GM12878 (cell line): ENCODE data around the gene RREB1. TPM values are rescaled to one million over a fixed set of nuclear protein-coding genes. Genes with fewer than 3 reads are reported as not detected.

Experiments
- BCL3 ChIP-seq: IDR thresholded peaks from 2 replicates; pipeline ENCODE4 v1.6.1; 2011; ENCODE audit warnings: borderline replicate concordance, low read depth, mild to moderate bottlenecking, moderate library complexity, low read length; ENCODE audit not compliant: insufficient read depth, poor library complexity, severe bottlenecking
- CEBPZ ChIP-seq: fragments of 150-350 bp; IDR thresholded peaks from 2 replicates; pipeline ENCODE4 v1.6.1; 2016; ENCODE audit warnings: low read depth, low read length
- DPF2 ChIP-seq: fragments of 450-650 bp; IDR thresholded peaks from 2 replicates; pipeline ENCODE4 v1.6.1; 2017; ENCODE audit warnings: mild to moderate bottlenecking
- EED ChIP-seq: sonication (generic); IDR thresholded peaks from 2 replicates; pipeline ENCODE4 v1.6.1; 2016; ENCODE audit warnings: antibody characterized with exemption, low read depth
- HDGF ChIP-seq: fragments of 450-650 bp; IDR thresholded peaks from 2 replicates; pipeline ENCODE4 v1.6.1; 2016; ENCODE audit warnings: antibody characterized with exemption
- IKZF1 ChIP-seq: fragments of 450-650 bp; conservative IDR thresholded peaks from 2 replicates; pipeline ENCODE4 v1.6.1; 2017; ENCODE audit warnings: antibody characterized with exemption, mild to moderate bottlenecking
- JUND ChIP-seq: IDR thresholded peaks from 2 replicates; pipeline ENCODE4 v1.6.1; 2012; ENCODE audit warnings: low read depth, mild to moderate bottlenecking, low read length, improper control_type of control experiment, moderate library complexity
- LARP7 ChIP-seq: fragments of 450-650 bp; IDR thresholded peaks from 2 replicates; pipeline ENCODE4 v1.6.1; 2017; ENCODE audit warnings: mild to moderate bottlenecking
- MAX ChIP-seq: IDR thresholded peaks from 2 replicates; pipeline ENCODE4 v1.6.1; 2012; ENCODE audit warnings: low read depth, low read length, improper control_type of control experiment
- MEF2B ChIP-seq: fragments of 450-650 bp; IDR thresholded peaks from 2 replicates; pipeline ENCODE4 v1.6.1; 2018; ENCODE audit warnings: mild to moderate bottlenecking, moderate library complexity; ENCODE audit not compliant: partially characterized antibody, poor library complexity, severe bottlenecking
- NFXL1 ChIP-seq: fragments of 450-650 bp; IDR thresholded peaks from 2 replicates; pipeline ENCODE4 v1.6.1; 2017; ENCODE audit warnings: antibody characterized with exemption, mild to moderate bottlenecking, borderline replicate concordance
- NFYA ChIP-seq: IDR thresholded peaks from 2 replicates; pipeline ENCODE4 v1.6.1; 2011; ENCODE audit warnings: low read depth, mild to moderate bottlenecking, low read length, improper control_type of control experiment, borderline replicate concordance
- NR2F1 ChIP-seq: fragments of 450-650 bp; conservative IDR thresholded peaks from 2 replicates; pipeline ENCODE4 v1.6.1; 2017; ENCODE audit warnings: mild to moderate bottlenecking
- PKNOX1 ChIP-seq: fragments of 450-650 bp; IDR thresholded peaks from 2 replicates; pipeline ENCODE4 v1.6.1; 2016; ENCODE audit warnings: mild to moderate bottlenecking
- PML ChIP-seq: IDR thresholded peaks from 2 replicates; pipeline ENCODE4 v1.6.1; 2012; ENCODE audit warnings: low read length, inconsistent platforms
- POLR2A ChIP-seq: IDR thresholded peaks from 2 replicates; pipeline ENCODE4 v1.6.1; 2011; ENCODE audit warnings: low read depth, mild to moderate bottlenecking, low read length
- RAD21 ChIP-seq: IDR thresholded peaks from 2 replicates; pipeline ENCODE4 v1.6.1; 2011; ENCODE audit warnings: mild to moderate bottlenecking, low read depth, low read length, moderate library complexity; ENCODE audit not compliant: insufficient read depth
- RAD51 ChIP-seq: fragments of 450-650 bp; IDR thresholded peaks from 2 replicates; pipeline ENCODE4 v1.6.1; 2016; ENCODE audit warnings: moderate library complexity, mild to moderate bottlenecking, inconsistent platforms
- RCOR1 ChIP-seq: conservative IDR thresholded peaks from 2 replicates; pipeline ENCODE4 v1.6.1; 2012; ENCODE audit warnings: low read depth, low read length, improper control_type of control experiment
- RUNX3 ChIP-seq: IDR thresholded peaks from 2 replicates; pipeline ENCODE4 v1.6.1; 2012; ENCODE audit warnings: low read length, inconsistent platforms
- SKIL ChIP-seq: fragments of 450-650 bp; IDR thresholded peaks from 2 replicates; pipeline ENCODE4 v1.6.1; 2017; ENCODE audit warnings: mild to moderate bottlenecking, low read depth, inconsistent platforms; ENCODE audit not compliant: poor library complexity, severe bottlenecking
- TAF1 ChIP-seq: IDR thresholded peaks from 2 replicates; pipeline ENCODE4 v1.6.1; 2011; ENCODE audit warnings: mild to moderate bottlenecking, low read depth, low read length, borderline replicate concordance
- TCF12 ChIP-seq: IDR thresholded peaks from 2 replicates; pipeline ENCODE4 v1.6.1; 2011; ENCODE audit warnings: low read depth, mild to moderate bottlenecking, low read length
- ZNF217 ChIP-seq: fragments of 450-650 bp; IDR thresholded peaks from 2 replicates; pipeline ENCODE4 v1.6.1; 2017; ENCODE audit warnings: antibody characterized with exemption, mild to moderate bottlenecking
- polyA plus RNA-seq, 11 experiments: library from polyadenylated mRNA; depleted of rRNA in 4 of 11; unstranded in 6 of 11; stranded (reverse) in 5 of 11; fragments of >200 nt; fragmentation: Nextera tagmentation in 4 of 11; fragmentation: Illumina TruSeq in 1 of 11; extraction: Ambion mirVana in 4 of 11; extraction: Trizol in 1 of 11; gene quantifications; 1 replicate in 1 of 11; 2 replicates in 10 of 11; pipeline versions ENCODE4 v1.2.1 to v1.2.3, GENCODE V29; 2011 to 2016; ENCODE audit warnings: inconsistent platforms in 2 of 11, missing spikeins in 2 of 11, low read depth in 1 of 11
- total RNA-seq, 4 experiments: library from RNA; depleted of rRNA in 3 of 4; stranded (reverse); fragments of >200 nt in 3 of 4; fragmentation: Illumina TruSeq in 1 of 4; extraction: Trizol in 1 of 4; gene quantifications; 2 replicates each; pipeline versions ENCODE4 v1.2.1 to v1.2.3, GENCODE V29; 2013 to 2021

RREB1 gene
- total and polyA plus RNA-seq, 10 of the 15 experiments (the other 5 are each of a cell fraction or from before 2014, with no cell fraction given): 1.9 to 30.3 (median 8.6) TPM

- TF ChIP-seq RCOR1: no peak
- TF ChIP-seq CEBPZ: no peak
- TF ChIP-seq JUND: no peak
- TF ChIP-seq RAD21: peak; percentile 1; the same call in 1 of the 2 replicates
- peak; percentile 67 for TF ChIP-seq MEF2B
- 0 out of 2 replicates have a peak, but pooled peaks have one; percentile 40 for TF ChIP-seq RAD51
- TF ChIP-seq ZNF217: no peak
- no peak for TF ChIP-seq HDGF
- no peak for TF ChIP-seq NFYA
- no peak; the same call in 1 of the 2 replicates for TF ChIP-seq PML
- TF ChIP-seq TCF12: no peak
- peak; percentile 42; the same call in 1 of the 2 replicates for TF ChIP-seq RUNX3
- no peak for TF ChIP-seq SKIL
- TF ChIP-seq EED: no peak; the same call in 1 of the 2 replicates
- TF ChIP-seq PKNOX1: no peak
- peak; percentile 73; the same call in 1 of the 2 replicates for TF ChIP-seq TAF1
- no peak for TF ChIP-seq BCL3
- peak; percentile 33; the same call in 1 of the 2 replicates for TF ChIP-seq NR2F1
- peak; percentile 33 for TF ChIP-seq POLR2A
- TF ChIP-seq LARP7: no peak
- TF ChIP-seq MAX: peak; percentile 31; the same call in 1 of the 2 replicates
- 0 out of 2 replicates have a peak, but pooled peaks have one; percentile 6 for TF ChIP-seq DPF2
- no peak for TF ChIP-seq NFXL1
- TF ChIP-seq IKZF1: no peak; the same call in 1 of the 2 replicates
These were observed at the start of gene RREB1 (continued) for GRCh38 chr6:7107578-7108195.
